ENCODE data around the gene MORF4L2.

The MORF4L2 gene

GRCh38 chrX:103722505-103722904 is 36.0 kb upstream of the MORF4L2 start:
- Histone ChIP-seq H3K27me3 (peaks cover 0 to 9% (median 3%) of the 10 kb centered on the region in 11 experiments; a peak in 9 of 22 replicates), H3K4me2 (no peak overlapping the region), H4K20me1 (no peaks in the 10 kb centered on the region), H3K27ac (no peak overlapping the region), H3K4me3 (no peak overlapping the region), H3K9ac (no peak overlapping the region), H3K36me3 (no peaks in the 10 kb centered on the region), H3K9me3 (replicated peaks in 1 of 11) (no peaks in the 10 kb centered on the region), H3K4me1 (no peaks in the 10 kb centered on the region)
- no peak for TF ChIP-seq Cebpa-rat (IDR thresholded peaks at IDR 0.05)

GRCh38 chrX:103718120-103718519 is 31.6 kb upstream of the MORF4L2 start:
- Histone ChIP-seq H3K4me1 (no peaks in the 10 kb centered on the region), H3K4me3 (no peak overlapping the region), H3K27me3 (no peaks in the 10 kb centered on the region), H3K27ac (no peak overlapping the region), H3K9me3 (replicated peaks in 1 of 11) (no peaks in the 10 kb centered on the region), H3K4me2 (no peak overlapping the region), H3K9ac (no peak overlapping the region), H4K20me1 (no peaks in the 10 kb centered on the region), H3K36me3 (no peaks in the 10 kb centered on the region)
- TF ChIP-seq Cebpa-rat (IDR thresholded peaks at IDR 0.05) = no peak

DNA sequence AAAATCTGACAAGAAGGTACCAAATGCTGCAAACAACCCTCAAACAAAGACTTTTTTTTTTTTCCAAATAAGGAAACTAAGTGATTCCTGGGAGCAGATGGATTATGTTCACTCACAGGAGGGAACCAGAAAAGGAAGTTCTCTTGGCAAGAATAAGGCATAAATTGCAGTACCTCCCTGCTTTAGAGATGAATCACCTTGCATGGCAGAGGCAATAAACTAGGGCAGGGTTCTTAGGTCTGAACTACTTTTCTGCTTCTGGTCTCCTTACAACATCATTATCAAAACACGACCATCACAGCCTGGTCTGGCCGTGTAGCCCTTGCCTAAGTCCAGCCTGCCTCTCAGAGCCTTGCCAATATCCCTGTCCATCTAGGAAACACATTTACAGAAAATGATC is 30.5 kb upstream of the MORF4L2 start:
- TF ChIP-seq Cebpa-rat (IDR thresholded peaks at IDR 0.05) = no peak
- Histone ChIP-seq H3K9ac (no peak overlapping the region), H3K9me3 (replicated peaks in 1 of 11) (no peaks in the 10 kb centered on the region), H4K20me1 (no peaks in the 10 kb centered on the region), H3K36me3 (no peaks in the 10 kb centered on the region), H3K4me1 (no peaks in the 10 kb centered on the region), H3K4me3 (no peak overlapping the region), H3K27ac (no peak overlapping the region), H3K27me3 (no peaks in the 10 kb centered on the region), H3K4me2 (no peak overlapping the region)

DNA sequence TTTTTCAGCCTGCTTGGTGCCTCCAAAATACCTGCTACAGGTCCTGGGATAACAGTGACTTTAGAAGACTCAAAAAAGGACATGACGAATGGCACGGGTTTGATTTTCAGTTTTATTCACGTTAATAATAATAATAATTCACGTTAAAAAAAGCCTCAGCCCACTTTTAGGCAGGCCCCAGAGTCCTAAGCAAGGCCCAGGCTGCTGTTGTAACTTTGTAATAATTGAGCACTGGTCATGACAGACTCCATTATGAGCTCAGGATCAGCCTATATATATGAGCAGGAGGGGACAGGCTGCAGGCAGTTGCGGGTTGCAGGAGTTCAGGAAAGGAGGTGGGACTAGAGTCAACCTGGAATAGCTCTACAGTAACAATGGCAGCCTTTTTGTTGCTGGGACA is 24.1 kb upstream of the MORF4L2 start, which contains the start of gene TMEM31:
Gene TMEM31 (plus strand): TSS at position 301 of the 400 bp plus-strand sequence. CDS start 1,350 bp downstream, outside the sequence.
- H3K36me3 ChIP-seq = no peaks in the 10 kb centered on the region
- no peak within 1 kb of the TSS for H3K27ac ChIP-seq
- no peaks in the 10 kb centered on the region for H3K4me1 ChIP-seq
- no peak for TF ChIP-seq Cebpa-rat (IDR thresholded peaks at IDR 0.05)
- H3K4me3 ChIP-seq = no peak within 1 kb of the TSS
- no peak within 1 kb of the TSS for H3K4me2 ChIP-seq
- no peaks in the 10 kb centered on the region for H3K9me3 ChIP-seq (replicated peaks in 1 of 11)
- H4K20me1 ChIP-seq = no peaks in the 10 kb centered on the region
- H3K27me3 ChIP-seq = no peaks in the 10 kb centered on the region
- no peak within 1 kb of the TSS for H3K9ac ChIP-seq

DNA sequence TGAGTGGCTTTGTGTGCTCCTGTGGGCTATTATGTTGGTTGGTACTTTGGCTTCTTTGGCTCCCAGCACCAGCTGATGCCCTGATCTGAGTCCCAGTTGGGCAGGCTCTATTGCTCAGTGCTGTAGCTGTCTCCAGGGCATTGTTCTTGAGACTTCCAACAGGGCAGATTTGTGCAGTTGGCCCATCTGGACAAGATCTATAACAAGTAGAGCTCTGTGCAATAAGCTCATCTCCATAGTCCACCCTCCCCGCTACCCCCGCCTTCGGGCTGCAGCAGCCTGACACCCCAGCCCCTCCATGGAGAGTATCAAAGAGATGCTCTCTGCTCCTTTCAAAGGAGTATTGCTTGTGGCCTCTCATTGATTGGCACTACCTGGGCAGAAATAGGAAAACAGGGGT is 18.4 kb upstream of the MORF4L2 start:
- no peaks in the 10 kb centered on the region for H3K9me3 ChIP-seq (replicated peaks in 1 of 11)
- H3K36me3 ChIP-seq = no peaks in the 10 kb centered on the region
- no peak overlapping the region for H3K4me2 ChIP-seq
- TF ChIP-seq Cebpa-rat (IDR thresholded peaks at IDR 0.05) = no peak
- H3K27me3 ChIP-seq = no peaks in the 10 kb centered on the region
- no peaks in the 10 kb centered on the region for H4K20me1 ChIP-seq
- no peak overlapping the region for H3K27ac ChIP-seq
- no peak overlapping the region for H3K4me3 ChIP-seq
- no peaks in the 10 kb centered on the region for H3K4me1 ChIP-seq
- H3K9ac ChIP-seq = no peak overlapping the region

DNA sequence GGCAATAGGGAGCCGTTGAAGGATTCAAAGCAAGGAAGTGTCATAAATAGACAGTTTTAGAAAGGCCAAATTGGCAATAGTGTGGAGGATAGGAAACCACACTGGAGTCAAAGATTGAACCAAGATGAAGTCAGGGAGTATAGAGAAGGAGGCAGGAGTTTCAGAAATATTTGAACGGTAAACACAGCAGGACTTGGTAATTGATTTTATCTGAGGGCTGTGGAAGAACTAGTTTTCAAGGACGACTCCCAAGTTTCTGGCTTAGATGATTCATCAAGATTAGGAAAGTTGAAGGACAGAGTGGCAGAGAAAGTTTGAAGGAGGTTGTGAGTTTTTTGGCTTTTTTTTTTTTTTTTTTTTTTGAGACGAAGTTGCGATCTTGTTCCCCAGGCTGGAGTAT is 12.7 kb upstream of the MORF4L2 start:
- Histone ChIP-seq H3K36me3 (no peaks in the 10 kb centered on the region), H3K9ac (no peak overlapping the region), H3K4me3 (no peak overlapping the region), H3K27ac (no peak overlapping the region), H3K9me3 (replicated peaks in 1 of 11) (no peaks in the 10 kb centered on the region), H3K4me1 (no peaks in the 10 kb centered on the region), H4K20me1 (no peaks in the 10 kb centered on the region), H3K4me2 (no peak overlapping the region), H3K27me3 (no peaks in the 10 kb centered on the region)
- TF ChIP-seq Cebpa-rat (IDR thresholded peaks at IDR 0.05) = no peak

DNA sequence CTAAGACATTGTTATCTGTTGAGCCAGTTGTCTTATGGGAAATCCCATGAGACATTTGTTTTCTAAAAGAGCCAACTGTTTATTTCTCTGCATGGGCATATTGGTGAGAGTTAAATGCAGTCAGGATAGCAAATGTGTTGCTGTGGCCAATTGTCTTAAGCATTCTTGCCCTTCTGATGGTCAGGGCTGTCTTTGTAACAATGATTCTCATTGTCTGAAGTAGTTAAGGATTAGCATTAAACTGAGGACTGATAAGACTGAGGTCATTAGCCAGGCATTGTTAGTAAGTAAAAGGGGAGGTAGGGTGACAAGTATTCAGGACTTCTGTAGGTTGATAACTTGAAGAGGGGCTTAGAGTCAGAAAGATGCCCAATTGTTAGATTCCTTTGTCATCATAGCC is 11.2 kb upstream of the MORF4L2 start:
- no peak overlapping the region for H3K9ac ChIP-seq
- H3K4me2 ChIP-seq = no peak overlapping the region
- H3K9me3 ChIP-seq (replicated peaks in 1 of 11) = no peaks in the 10 kb centered on the region
- H3K27me3 ChIP-seq = no peaks in the 10 kb centered on the region; a peak in 1 of 22 replicates
- no peaks in the 10 kb centered on the region for H3K36me3 ChIP-seq
- H3K4me1 ChIP-seq = no peaks in the 10 kb centered on the region
- no peak overlapping the region for H3K4me3 ChIP-seq
- no peak for TF ChIP-seq Cebpa-rat (IDR thresholded peaks at IDR 0.05)
- no peak overlapping the region for H3K27ac ChIP-seq
- H4K20me1 ChIP-seq = no peaks in the 10 kb centered on the region

- no peak overlapping the region for H3K9ac ChIP-seq
- no peak overlapping the region for H3K4me2 ChIP-seq
These were observed 4.6 kb upstream of the MORF4L2 start for GRCh38 chrX:103691059-103691458.

DNA sequence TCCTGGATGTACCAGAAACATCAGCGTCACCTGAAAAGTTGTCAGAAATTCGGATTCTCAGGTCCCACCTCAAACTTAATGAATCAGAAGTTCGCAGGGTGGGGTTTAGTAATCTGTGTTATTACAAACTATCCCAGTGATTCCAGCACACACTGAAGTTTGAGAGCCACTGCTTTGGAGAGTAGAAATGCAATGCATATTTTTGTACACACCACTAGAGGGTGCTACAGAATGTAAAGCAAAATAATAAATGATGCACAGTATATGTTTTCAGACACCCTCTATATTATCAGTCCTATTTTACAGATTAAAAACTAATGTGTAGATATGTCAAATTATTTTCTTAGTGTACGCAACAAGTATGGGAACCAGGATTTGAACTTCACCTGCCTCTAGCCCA is 2.4 kb upstream of the MORF4L2 start:
- Histone ChIP-seq H3K4me3 (no peak overlapping the region), H3K27me3 (peaks cover 0 to 7% (median 0%) of the 10 kb centered on the region in 11 experiments; a peak in 3 of 22 replicates), H3K9ac (no peak overlapping the region), H3K36me3 (peaks cover 4 to 13% (median 11%) of the 10 kb centered on the region in 11 experiments; a peak in 21 of 22 replicates), H3K27ac (no peak overlapping the region), H3K4me2 (peak overlapping the region in 1 of 11 experiments; percentile 42; a peak in 2 of 22 replicates), H3K4me1 (peaks cover 0 to 15% (median 6%) of the 10 kb centered on the region in 10 experiments; a peak in 9 of 20 replicates), H3K9me3 (replicated peaks in 1 of 11) (peaks cover 0 to 5% (median 0%) of the 10 kb centered on the region in 11 experiments; a peak in 1 of 22 replicates), H4K20me1 (peaks cover 0 to 13% (median 9%) of the 10 kb centered on the region in 11 experiments; a peak in 9 of 22 replicates)
- no peak for TF ChIP-seq Cebpa-rat (IDR thresholded peaks at IDR 0.05)

More at GRCh38 chrX:103691059-103691458, 4.6 kb upstream of the MORF4L2 start:
- Histone ChIP-seq H3K4me1 (peaks cover 0 to 7% (median 0%) of the 10 kb centered on the region in 10 experiments; a peak in 4 of 20 replicates), H3K4me3 (no peak overlapping the region), H3K27ac (no peak overlapping the region), H3K27me3 (peaks cover 0 to 7% (median 0%) of the 10 kb centered on the region in 11 experiments; a peak in 3 of 22 replicates), H4K20me1 (no peaks in the 10 kb centered on the region), H3K9me3 (replicated peaks in 1 of 11) (peaks cover 0 to 5% (median 0%) of the 10 kb centered on the region in 11 experiments; a peak in 1 of 22 replicates), H3K36me3 (no peaks in the 10 kb centered on the region)
- TF ChIP-seq Cebpa-rat (IDR thresholded peaks at IDR 0.05) = no peak

DNA sequence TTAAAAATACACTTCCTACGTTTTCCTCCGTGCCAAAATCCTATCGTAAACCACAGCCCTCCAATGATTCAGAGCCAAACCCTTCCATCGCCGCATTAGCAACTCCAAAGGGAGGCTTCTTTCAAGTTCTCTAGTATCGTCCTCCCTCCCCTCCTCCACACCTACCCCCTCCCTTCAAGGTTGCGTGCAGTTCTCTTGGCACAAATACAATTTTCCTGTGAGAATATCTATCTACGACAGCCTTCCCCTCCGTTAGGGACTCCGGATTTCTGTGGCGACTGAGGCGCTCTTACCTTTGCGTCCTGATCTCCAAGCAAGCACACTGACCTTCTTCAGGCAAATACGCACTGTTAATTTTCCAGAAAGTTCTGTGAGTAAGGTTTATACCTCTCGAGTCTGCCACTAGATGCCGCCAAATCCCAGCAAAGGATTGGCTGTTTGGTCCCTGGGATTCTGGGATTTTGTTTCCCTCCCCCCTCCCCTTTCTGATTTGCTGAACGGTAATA is 1.2 kb upstream of the MORF4L2 start:
- Histone ChIP-seq H3K4me1 (peaks cover 0 to 15% (median 6%) of the 10 kb centered on the region in 10 experiments; a peak in 9 of 20 replicates), H4K20me1 (peaks cover 0 to 19% (median 14%) of the 10 kb centered on the region in 11 experiments; a peak in 11 of 22 replicates), H3K36me3 (peaks cover 13 to 25% (median 21%) of the 10 kb centered on the region in 11 experiments), H3K27me3 (peaks cover 0 to 7% (median 0%) of the 10 kb centered on the region in 11 experiments; a peak in 3 of 22 replicates), H3K9me3 (replicated peaks in 1 of 11) (peaks cover 0 to 5% (median 0%) of the 10 kb centered on the region in 11 experiments; a peak in 1 of 22 replicates), H3K27ac (peak overlapping the region; percentile 86 to 94 (median 92)), H3K4me2 (peak overlapping the region; percentile 39 to 70 (median 57)), H3K4me3 (peak overlapping the region; percentile 61 to 76 (median 69)), H3K9ac (peak overlapping the region; percentile 81 to 93 (median 88))
- no peak for TF ChIP-seq Cebpa-rat (IDR thresholded peaks at IDR 0.05)
